ENCODE results near the gene ENGASE.

DNA sequence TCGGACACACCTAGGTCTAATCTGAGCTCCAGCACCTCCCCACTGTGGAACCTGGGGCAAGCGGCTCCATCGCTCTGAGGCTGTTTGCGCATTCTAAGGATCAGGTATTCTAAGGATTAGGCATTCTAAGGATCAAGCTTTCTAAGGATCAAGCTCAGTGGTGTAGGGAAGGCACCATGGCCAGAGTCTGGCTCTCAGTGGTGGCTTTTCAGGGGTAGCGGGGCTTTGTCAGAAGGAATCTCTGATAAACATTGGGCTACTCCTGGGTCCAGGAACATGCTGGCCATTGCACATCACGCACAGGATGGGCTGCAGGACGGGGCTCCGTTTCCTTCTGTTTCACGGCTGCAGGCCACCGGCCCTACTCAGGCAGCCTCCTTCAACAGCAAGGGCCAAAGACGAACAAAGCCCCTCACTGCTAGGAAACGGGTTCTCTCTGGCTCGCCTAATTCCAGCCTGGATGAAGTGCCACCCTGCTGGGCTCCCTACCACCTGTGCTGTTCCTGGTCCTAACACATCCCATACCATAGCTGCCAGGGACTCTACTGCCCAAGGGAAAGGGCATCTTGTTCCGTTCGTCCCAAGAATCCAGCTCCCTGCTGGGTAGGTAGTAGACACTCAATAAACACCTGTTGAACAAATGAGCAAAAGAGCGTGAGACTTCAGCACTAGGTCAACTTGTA, 45.2 kb upstream of the ENGASE start:
- TF ChIP-seq EZH2phosphoT487 (IDR thresholded peaks at IDR 0.05; ENCODE audit: insufficient read depth, low read depth) (no peak), EZH2 (IDR thresholded peaks at IDR 0.05; ENCODE audit: insufficient read depth, poor library complexity, severe bottlenecking) (no peak)
